ENCODE measurements around the gene RABGAP1L.
"Not testable (repeated sequence)": the region's sequence is repeated elsewhere in the genome, so short reads cannot be mapped to it uniquely, and the experiment has no call there.

RABGAP1L gene

GRCh38 chr1:174366946-174367345 lies 207.6 kb downstream of the RABGAP1L start:
- no peak for DNase-seq (ENCODE audit: low spot score)

- DNase-seq (ENCODE audit: low spot score), result no peak
These were observed 208.6 kb downstream of the RABGAP1L start for GRCh38 chr1:174367892-174368291.

- no peak for DNase-seq (ENCODE audit: low spot score)
These were observed 216.7 kb downstream of the RABGAP1L start for GRCh38 chr1:174376030-174376429.

GRCh38 chr1:174391716-174392115 lies 232.4 kb downstream of the RABGAP1L start:
- DNase-seq (ENCODE audit: low spot score), result no peak

GRCh38 chr1:174393885-174394284 lies 234.6 kb downstream of the RABGAP1L start:
- no peak for DNase-seq (ENCODE audit: low spot score)

GRCh38 chr1:174397261-174397660 lies 237.9 kb downstream of the RABGAP1L start:
- peak; percentile 2 for DNase-seq (ENCODE audit: low spot score)

- DNase-seq (ENCODE audit: low spot score), result peak; percentile 68
These were observed 238.9 kb downstream of the RABGAP1L start for GRCh38 chr1:174398246-174398645.

GRCh38 chr1:174399211-174399610 lies 239.9 kb downstream of the RABGAP1L start:
- no peak for DNase-seq (ENCODE audit: low spot score)

GRCh38 chr1:174401075-174401474 lies 241.8 kb downstream of the RABGAP1L start:
- DNase-seq (ENCODE audit: low spot score), result no peak

- DNase-seq (ENCODE audit: low spot score), result no peak
These were observed 245.9 kb downstream of the RABGAP1L start for GRCh38 chr1:174405219-174405618.

GRCh38 chr1:174406421-174406820 lies 247.1 kb downstream of the RABGAP1L start:
- DNase-seq (ENCODE audit: low spot score), result no peak

GRCh38 chr1:174407665-174408064 lies 248.3 kb downstream of the RABGAP1L start:
- no peak for DNase-seq (ENCODE audit: low spot score)

GRCh38 chr1:174408146-174408545 lies 248.8 kb downstream of the RABGAP1L start:
- DNase-seq (ENCODE audit: low spot score), result no peak

- not testable (repeated sequence) for DNase-seq (ENCODE audit: low spot score)
These were observed 250.5 kb downstream of the RABGAP1L start for GRCh38 chr1:174409801-174410200.

GRCh38 chr1:174413632-174414031 lies 254.3 kb downstream of the RABGAP1L start:
- no peak for DNase-seq (ENCODE audit: low spot score)

- no peak for DNase-seq (ENCODE audit: low spot score)
These were observed 254.9 kb downstream of the RABGAP1L start for GRCh38 chr1:174414203-174414602.

GRCh38 chr1:174415506-174415905 lies 256.2 kb downstream of the RABGAP1L start:
- DNase-seq (ENCODE audit: low spot score), result no peak

- DNase-seq (ENCODE audit: low spot score), result no peak
These were observed 258.6 kb downstream of the RABGAP1L start for GRCh38 chr1:174417921-174418320.

GRCh38 chr1:174425121-174425520 lies 265.8 kb downstream of the RABGAP1L start:
- no peak for DNase-seq (ENCODE audit: low spot score)

GRCh38 chr1:174426153-174426552 lies 266.8 kb downstream of the RABGAP1L start:
- no peak for DNase-seq (ENCODE audit: low spot score)

GRCh38 chr1:174428033-174428432 lies 268.7 kb downstream of the RABGAP1L start:
- no peak for DNase-seq (ENCODE audit: low spot score)

- no peak for DNase-seq (ENCODE audit: low spot score)
These were observed 269.4 kb downstream of the RABGAP1L start for GRCh38 chr1:174428739-174429138.

- DNase-seq (ENCODE audit: low spot score), result no peak
These were observed 274.1 kb downstream of the RABGAP1L start for GRCh38 chr1:174433451-174433850.

- no peak for DNase-seq (ENCODE audit: low spot score)
These were observed 286.0 kb downstream of the RABGAP1L start for GRCh38 chr1:174445351-174445750.

GRCh38 chr1:174445817-174446216 lies 286.5 kb downstream of the RABGAP1L start:
- no peak for DNase-seq (ENCODE audit: low spot score)

Data from SW480 (cell line).